Measurements from ENCODE around the gene EBLN1.

The EBLN1 gene

GRCh38 chr10:22245567-22245966, 27.8 kb upstream of the EBLN1 start:
- no peak for TF ChIP-seq TAF1 (IDR thresholded peaks at IDR 0.05; ENCODE audit: borderline replicate concordance, insufficient read depth, low read length)
- TF ChIP-seq FOXP2 (optimal IDR thresholded peaks at IDR 0.05; ENCODE audit: borderline replicate concordance, extremely low read depth, extremely low read length, insufficient read depth) = no peak
- no peak for TF ChIP-seq REST (IDR thresholded peaks at IDR 0.05; ENCODE audit: insufficient read depth in 1 of 2, low read depth in 2 of 2, low read length in 2 of 2)
- TF ChIP-seq SIN3A (IDR thresholded peaks at IDR 0.05; ENCODE audit: borderline replicate concordance, insufficient read depth, low read length) = no peak
- no peak for TF ChIP-seq POLR2AphosphoS5 (IDR thresholded peaks at IDR 0.05; ENCODE audit: low read depth, low read length)

DNA sequence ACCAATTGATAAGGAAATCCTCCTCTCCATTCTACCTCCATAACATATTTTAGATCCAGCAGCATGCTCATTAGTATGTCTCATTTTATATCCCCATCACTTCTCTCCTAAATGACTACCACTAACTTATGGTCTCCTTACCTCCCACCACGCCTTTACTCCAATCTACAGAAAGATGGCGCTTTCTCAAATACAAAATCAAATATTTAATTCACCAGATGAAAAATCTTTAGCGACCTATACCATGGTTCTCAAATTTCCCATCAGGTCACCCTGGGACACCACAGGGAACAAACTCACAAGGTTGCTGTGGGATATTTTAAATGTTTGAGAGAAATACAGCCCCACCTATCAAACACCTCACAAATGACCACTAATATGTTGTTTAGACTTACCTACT, 27.0 kb upstream of the EBLN1 start:
- TF ChIP-seq REST (IDR thresholded peaks at IDR 0.05; ENCODE audit: insufficient read depth in 1 of 2, low read depth in 2 of 2, low read length in 2 of 2) = no peak
- TF ChIP-seq FOXP2 (optimal IDR thresholded peaks at IDR 0.05; ENCODE audit: borderline replicate concordance, extremely low read depth, extremely low read length, insufficient read depth) = no peak
- no peak for TF ChIP-seq POLR2AphosphoS5 (IDR thresholded peaks at IDR 0.05; ENCODE audit: low read depth, low read length)
- TF ChIP-seq SIN3A (IDR thresholded peaks at IDR 0.05; ENCODE audit: borderline replicate concordance, insufficient read depth, low read length) = no peak
- TF ChIP-seq TAF1 (IDR thresholded peaks at IDR 0.05; ENCODE audit: borderline replicate concordance, insufficient read depth, low read length) = no peak

DNA sequence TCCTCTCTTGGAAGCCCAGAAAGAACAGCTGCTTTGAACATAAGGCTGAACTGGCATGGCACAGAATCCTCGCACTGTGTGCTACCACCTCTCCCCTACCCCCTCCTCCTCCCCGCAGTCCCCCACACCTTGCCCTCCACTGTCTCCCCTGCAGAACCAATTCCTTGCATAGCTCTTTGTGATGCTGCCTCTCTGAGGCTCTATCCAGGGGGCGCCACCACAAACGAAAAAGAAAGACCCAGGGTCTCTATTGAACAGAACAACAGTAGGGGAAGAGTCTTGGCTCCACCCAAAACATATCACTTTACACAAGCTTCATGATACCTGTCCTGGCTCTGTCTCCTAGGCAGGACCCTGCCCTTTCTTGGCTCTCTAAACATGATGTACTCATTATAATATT, 26.2 kb upstream of the EBLN1 start:
- TF ChIP-seq FOXP2 (optimal IDR thresholded peaks at IDR 0.05; ENCODE audit: borderline replicate concordance, extremely low read depth, extremely low read length, insufficient read depth) (no peak), TAF1 (IDR thresholded peaks at IDR 0.05; ENCODE audit: borderline replicate concordance, insufficient read depth, low read length) (no peak)

DNA sequence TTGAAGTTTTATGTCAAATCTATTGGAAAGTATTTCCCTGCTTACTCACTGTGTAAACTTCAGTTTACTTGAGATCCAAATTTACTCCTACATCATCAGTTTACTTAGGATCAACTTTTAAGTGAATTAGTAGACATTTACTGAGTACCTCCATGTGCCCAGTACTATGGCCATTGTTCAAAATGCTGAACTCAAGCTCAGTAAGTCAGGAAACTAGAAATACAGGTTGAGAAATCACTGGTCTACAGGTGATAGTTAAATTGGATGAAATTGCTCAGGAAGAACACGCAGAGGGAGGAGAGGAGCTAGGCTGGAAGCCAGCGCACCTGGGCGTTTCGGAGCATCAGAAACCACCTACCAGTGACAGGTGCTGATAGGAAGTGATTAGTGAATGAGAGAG, 25.5 kb upstream of the EBLN1 start:
- TF ChIP-seq FOXP2 (optimal IDR thresholded peaks at IDR 0.05; ENCODE audit: borderline replicate concordance, extremely low read depth, extremely low read length, insufficient read depth) = no peak
- no peak for TF ChIP-seq SIN3A (IDR thresholded peaks at IDR 0.05; ENCODE audit: borderline replicate concordance, insufficient read depth, low read length)
- TF ChIP-seq REST (IDR thresholded peaks at IDR 0.05; ENCODE audit: insufficient read depth in 1 of 2, low read depth in 2 of 2, low read length in 2 of 2) = no peak
- no peak for TF ChIP-seq POLR2AphosphoS5 (IDR thresholded peaks at IDR 0.05; ENCODE audit: low read depth, low read length)
- TF ChIP-seq TAF1 (IDR thresholded peaks at IDR 0.05; ENCODE audit: borderline replicate concordance, insufficient read depth, low read length) = no peak

- TF ChIP-seq FOXP2 (optimal IDR thresholded peaks at IDR 0.05; ENCODE audit: borderline replicate concordance, extremely low read depth, extremely low read length, insufficient read depth) (no peak), TAF1 (IDR thresholded peaks at IDR 0.05; ENCODE audit: borderline replicate concordance, insufficient read depth, low read length) (no peak), POLR2AphosphoS5 (IDR thresholded peaks at IDR 0.05; ENCODE audit: low read depth, low read length) (no peak), REST (IDR thresholded peaks at IDR 0.05; ENCODE audit: insufficient read depth in 1 of 2, low read depth in 2 of 2, low read length in 2 of 2) (no peak), SIN3A (IDR thresholded peaks at IDR 0.05; ENCODE audit: borderline replicate concordance, insufficient read depth, low read length) (no peak)
Measured at GRCh38 chr10:22231260-22231659, 13.4 kb upstream of the EBLN1 start.

Measured in PFSK-1 (cell line).